Astrocyte (in vitro differentiated cells and primary cell): Measurements from ENCODE around the gene DISP3. TPM values are rescaled to one million over a fixed set of nuclear protein-coding genes. Genes with fewer than 3 reads are reported as not detected.
A peak's percentile ranks its signal among the peaks of the same experiment; 100 is the strongest.

ENCODE experiments used
- DNase-seq: peaks from one replicate; pipeline ENCODE4 v3.0.0-alpha.2; 2010; ENCODE audit warnings: low read depth
- FAIRE-seq: peaks from 2 replicates; lab custom pipeline; 2011; peaks lifted over from hg19 to GRCh38; lab: Jason Lieb, UNC
- H2AFZ ChIP-seq: 2 replicates; pipeline ENCODE4 v1.6.0; 2012; ENCODE audit warnings: low read depth, low read length, inconsistent platforms
- H3K27ac ChIP-seq: 2 replicates; pipeline ENCODE4 v1.5.1; 2011; ENCODE audit warnings: low read depth, low read length, inconsistent platforms
- H3K27me3 ChIP-seq: 2 replicates; pipeline ENCODE4 v1.6.0; 2011; ENCODE audit warnings: low read length, inconsistent platforms; ENCODE audit not compliant: insufficient read depth
- H3K36me3 ChIP-seq: 2 replicates; pipeline ENCODE4 v1.5.1; 2011; ENCODE audit warnings: low read length, inconsistent platforms; ENCODE audit not compliant: insufficient read depth
- H3K4me1 ChIP-seq: 2 replicates; pipeline ENCODE4 v1.5.1; 2011; ENCODE audit warnings: low read length, inconsistent platforms; ENCODE audit not compliant: insufficient read depth
- H3K4me2 ChIP-seq: 2 replicates; pipeline ENCODE4 v1.6.0; 2012; ENCODE audit warnings: low read length, inconsistent platforms
- H3K4me3 ChIP-seq: 2 replicates; pipeline ENCODE4 v1.5.1; 2011; ENCODE audit warnings: low read depth, mild to moderate bottlenecking, low read length, inconsistent platforms; ENCODE audit not compliant: insufficient read depth
- H3K79me2 ChIP-seq: 2 replicates; pipeline ENCODE4 v1.6.0; 2012; ENCODE audit warnings: mild to moderate bottlenecking, low read length, inconsistent platforms; ENCODE audit not compliant: insufficient read depth
- H3K9ac ChIP-seq: 2 replicates; pipeline ENCODE4 v1.6.0; 2012; ENCODE audit warnings: mild to moderate bottlenecking, low read length, inconsistent platforms
- H3K9me3 ChIP-seq: 2 replicates; pipeline ENCODE4 v1.5.1; 2012; ENCODE audit warnings: low read depth, mild to moderate bottlenecking, low read length, inconsistent platforms; ENCODE audit not compliant: insufficient read depth
- H4K20me1 ChIP-seq: 2 replicates; pipeline ENCODE4 v1.6.0; 2012; ENCODE audit warnings: low read length, inconsistent platforms; ENCODE audit not compliant: insufficient read depth
- H3K27ac Mint-ChIP-seq: one replicate; pipeline ENCODE4 v1.8.0; 2021; ENCODE audit warnings: mild to moderate bottlenecking, mixed read lengths; ENCODE audit not compliant: unreplicated experiment
- H3K27me3 Mint-ChIP-seq: one replicate; pipeline ENCODE4 v1.8.0; 2021; ENCODE audit warnings: low read depth, mixed read lengths; ENCODE audit not compliant: unreplicated experiment
- H3K36me3 Mint-ChIP-seq: one replicate; pipeline ENCODE4 v1.8.0; 2021; ENCODE audit warnings: low read depth, mixed read lengths; ENCODE audit not compliant: unreplicated experiment
- H3K4me1 Mint-ChIP-seq: one replicate; pipeline ENCODE4 v1.8.0; 2021; ENCODE audit warnings: low read depth, mixed read lengths; ENCODE audit not compliant: unreplicated experiment
- H3K4me3 Mint-ChIP-seq: one replicate; pipeline ENCODE4 v1.8.0; 2021; ENCODE audit warnings: mild to moderate bottlenecking, moderate library complexity, mixed read lengths; ENCODE audit not compliant: unreplicated experiment
- H3K9me3 Mint-ChIP-seq: one replicate; pipeline ENCODE4 v1.8.0; 2021; ENCODE audit warnings: mild to moderate bottlenecking, mixed read lengths; ENCODE audit not compliant: unreplicated experiment
- CTCF ChIP-seq: IDR thresholded peaks from 2 replicates; pipeline ENCODE4 v1.5.1; 2011; ENCODE audit warnings: low read depth, mild to moderate bottlenecking, inconsistent platforms, low read length, moderate library complexity; ENCODE audit not compliant: insufficient read depth
- EZH2 ChIP-seq: IDR thresholded peaks from 2 replicates; pipeline ENCODE4 v1.6.1; 2012; ENCODE audit warnings: mild to moderate bottlenecking, low read length, inconsistent platforms; ENCODE audit not compliant: insufficient read depth
- total RNA-seq: library from RNA; stranded (reverse); gene quantifications from 2 replicates; pipeline ENCODE4 v1.2.1, GENCODE V29; 2021

DISP3 gene
- total RNA-seq, 1 donor from 2014 or later = 0.32 TPM

DNA sequence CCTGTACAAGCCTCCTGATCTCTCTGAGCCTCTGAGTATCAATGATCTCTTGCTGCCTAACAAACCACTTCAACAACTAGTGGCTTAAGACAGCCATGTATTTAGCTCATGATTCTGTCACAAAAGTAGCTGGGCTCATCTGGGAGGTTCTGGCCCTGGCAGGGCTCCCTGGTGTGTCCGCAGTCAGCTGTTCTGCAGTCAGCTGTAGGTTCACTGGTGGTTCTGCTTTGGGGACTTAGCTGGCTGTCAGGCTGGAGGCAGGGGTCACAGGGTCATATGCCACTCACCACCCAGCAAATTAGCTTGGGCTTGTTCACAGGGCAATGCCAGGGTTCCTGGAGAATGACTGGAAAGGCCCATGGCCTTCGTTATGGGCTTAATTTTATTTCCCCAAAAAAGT, 64.8 kb downstream of the DISP3 start:
- no peaks in the 10 kb centered on the region for H3K9me3 ChIP-seq
- no peak overlapping the region for H3K27ac ChIP-seq
- no peak overlapping the region for H3K4me2 ChIP-seq
- H3K9ac ChIP-seq = no peak overlapping the region
- no peaks in the 10 kb centered on the region for H3K36me3 ChIP-seq
- H3K27me3 ChIP-seq = peaks cover 8% of the 10 kb centered on the region
- H2AFZ ChIP-seq = no peak overlapping the region
- H3K36me3 Mint-ChIP-seq = peaks cover 2% of the 10 kb centered on the region
- H3K4me1 Mint-ChIP-seq = no peaks in the 10 kb centered on the region
- no peak overlapping the region for H3K4me3 Mint-ChIP-seq
- no peaks in the 10 kb centered on the region for H3K9me3 Mint-ChIP-seq
- FAIRE-seq (no peak), DNase-seq (no peak)
- H4K20me1 ChIP-seq = no peaks in the 10 kb centered on the region
- H3K27ac Mint-ChIP-seq = no peak overlapping the region
- H3K79me2 ChIP-seq = no peaks in the 10 kb centered on the region
- no peak for TF ChIP-seq EZH2
- TF ChIP-seq CTCF = no peak
- H3K27me3 Mint-ChIP-seq = peaks cover 75% of the 10 kb centered on the region
- no peaks in the 10 kb centered on the region for H3K4me1 ChIP-seq
- no peak overlapping the region for H3K4me3 ChIP-seq

DNA sequence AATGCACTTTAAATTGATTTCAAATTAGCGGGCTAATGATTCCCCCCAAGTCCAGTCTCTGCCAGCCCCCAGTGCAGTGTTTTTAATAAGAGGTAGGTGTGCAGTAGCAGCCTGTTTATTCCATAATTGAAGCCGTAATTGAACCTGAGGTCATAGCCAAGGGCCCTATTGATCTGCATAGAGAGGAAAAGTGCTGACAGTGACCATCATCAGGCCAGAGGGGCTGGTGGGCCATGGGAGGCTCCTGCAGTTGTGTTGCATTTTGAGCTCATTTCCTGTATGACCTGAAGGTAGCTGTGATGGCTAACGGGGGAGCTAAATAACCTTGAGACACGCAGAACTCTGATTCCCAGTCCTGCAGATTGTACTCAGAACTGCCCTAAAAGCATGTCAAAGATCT, 67.5 kb downstream of the DISP3 start:
- Histone ChIP-seq H3K27me3 (peaks cover 4% of the 10 kb centered on the region), H3K36me3 (no peaks in the 10 kb centered on the region), H2AFZ (no peak overlapping the region), H3K9me3 (no peaks in the 10 kb centered on the region), H3K4me1 (no peaks in the 10 kb centered on the region), H3K27ac (no peak overlapping the region), H4K20me1 (no peaks in the 10 kb centered on the region), H3K9ac (no peak overlapping the region), H3K4me2 (no peak overlapping the region), H3K79me2 (no peaks in the 10 kb centered on the region), H3K4me3 (no peak overlapping the region)
- Mint-ChIP-seq H3K4me1 (no peaks in the 10 kb centered on the region), H3K36me3 (peaks cover 2% of the 10 kb centered on the region), H3K9me3 (no peaks in the 10 kb centered on the region), H3K27me3 (peaks cover 74% of the 10 kb centered on the region), H3K27ac (no peak overlapping the region), H3K4me3 (no peak overlapping the region)
- no peak for TF ChIP-seq EZH2
- TF ChIP-seq CTCF = no peak
- no peak for DNase-seq
- no peak for FAIRE-seq

- Histone ChIP-seq H2AFZ (no peak overlapping the region), H3K27me3 (peaks cover 2% of the 10 kb centered on the region), H3K4me2 (no peak overlapping the region), H3K79me2 (no peaks in the 10 kb centered on the region), H3K9me3 (no peaks in the 10 kb centered on the region), H3K4me3 (no peak overlapping the region), H3K27ac (no peak overlapping the region), H3K9ac (no peak overlapping the region), H4K20me1 (no peaks in the 10 kb centered on the region), H3K4me1 (no peaks in the 10 kb centered on the region), H3K36me3 (no peaks in the 10 kb centered on the region)
- DNase-seq (peak; percentile 59), FAIRE-seq (no peak)
- Mint-ChIP-seq H3K4me1 (no peaks in the 10 kb centered on the region), H3K4me3 (no peak overlapping the region), H3K27ac (no peak overlapping the region), H3K36me3 (peaks cover 2% of the 10 kb centered on the region), H3K27me3 (peaks cover 77% of the 10 kb centered on the region), H3K9me3 (peaks cover 2% of the 10 kb centered on the region)
- TF ChIP-seq EZH2 = no peak
These were observed 71.8 kb downstream of the DISP3 start for GRCh38 chr1:11550664-11551283.
